ENCODE measurements around the gene ZNF821.
"Not testable (repeated sequence)": the region's sequence is repeated elsewhere in the genome, so short reads cannot be mapped to it uniquely, and the experiment has no call there.

The ZNF821 gene, protein sequence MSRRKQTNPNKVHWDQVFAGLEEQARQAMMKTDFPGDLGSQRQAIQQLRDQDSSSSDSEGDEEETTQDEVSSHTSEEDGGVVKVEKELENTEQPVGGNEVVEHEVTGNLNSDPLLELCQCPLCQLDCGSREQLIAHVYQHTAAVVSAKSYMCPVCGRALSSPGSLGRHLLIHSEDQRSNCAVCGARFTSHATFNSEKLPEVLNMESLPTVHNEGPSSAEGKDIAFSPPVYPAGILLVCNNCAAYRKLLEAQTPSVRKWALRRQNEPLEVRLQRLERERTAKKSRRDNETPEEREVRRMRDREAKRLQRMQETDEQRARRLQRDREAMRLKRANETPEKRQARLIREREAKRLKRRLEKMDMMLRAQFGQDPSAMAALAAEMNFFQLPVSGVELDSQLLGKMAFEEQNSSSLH

DNA sequence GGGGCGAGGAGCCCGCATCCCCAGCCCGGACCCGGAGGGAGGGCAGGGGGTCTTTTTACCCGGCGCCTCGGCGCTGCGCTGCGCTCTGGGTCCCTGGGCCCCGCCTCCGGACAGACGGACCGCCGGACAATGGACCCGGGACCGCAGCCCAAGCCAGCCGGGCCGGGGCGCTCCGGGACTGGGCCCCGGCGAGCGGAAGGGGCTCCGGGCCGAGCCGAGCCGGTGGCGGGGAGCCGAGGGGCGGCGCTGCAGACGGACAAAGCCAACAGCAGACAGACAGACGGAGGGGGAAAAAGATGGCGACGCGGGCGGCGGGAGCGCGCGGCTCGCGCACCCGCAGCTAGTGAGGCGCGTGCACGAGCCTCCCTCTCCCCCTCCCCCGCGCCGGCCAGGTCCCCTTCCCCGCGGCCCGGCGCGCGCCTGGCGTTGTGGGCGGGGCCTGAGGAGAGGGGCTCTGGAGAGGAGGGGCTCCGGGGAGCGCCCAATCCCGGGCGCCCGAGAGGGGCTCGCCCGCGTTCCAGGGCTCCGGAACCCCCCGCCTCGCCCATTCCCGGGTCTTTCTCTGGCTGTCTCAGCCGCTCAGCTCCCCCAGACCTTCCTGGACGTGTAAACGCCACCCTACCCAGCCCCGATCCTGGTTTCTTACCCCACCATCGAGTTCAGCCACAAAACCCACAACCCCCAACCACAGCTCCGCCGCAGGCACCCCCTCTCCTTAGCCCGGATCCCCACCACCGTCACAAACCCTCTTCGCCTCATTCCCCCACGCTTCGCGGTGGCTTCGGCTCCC is at the start of gene ZNF821:
ZNF821 (minus strand) TSS at position 334 of the 790 bp plus-strand sequence. CDS start 4,236 bp downstream, outside the sequence.
- no peak for FAIRE-seq

DNA sequence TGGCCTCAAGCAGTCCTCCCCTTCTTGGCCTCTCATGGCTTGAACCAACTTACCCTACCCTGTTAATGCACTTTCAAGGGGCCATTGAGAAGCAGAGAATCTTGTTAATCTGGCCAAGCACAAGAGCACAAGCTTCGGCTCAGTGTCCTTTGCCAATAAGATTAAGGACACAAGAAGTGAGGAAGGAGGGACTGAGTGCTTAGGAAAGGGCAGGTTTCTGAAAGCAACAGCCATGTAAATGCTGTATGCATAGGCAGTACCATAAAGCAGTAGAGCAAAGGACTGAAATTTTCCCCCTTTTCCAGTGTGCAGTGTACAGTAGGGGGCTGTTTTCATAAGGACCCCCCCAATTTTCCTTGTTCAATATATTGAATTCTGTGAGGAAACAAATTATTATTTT is 49.0 kb upstream of the ZNF821 start:
- no peak for FAIRE-seq

DNA sequence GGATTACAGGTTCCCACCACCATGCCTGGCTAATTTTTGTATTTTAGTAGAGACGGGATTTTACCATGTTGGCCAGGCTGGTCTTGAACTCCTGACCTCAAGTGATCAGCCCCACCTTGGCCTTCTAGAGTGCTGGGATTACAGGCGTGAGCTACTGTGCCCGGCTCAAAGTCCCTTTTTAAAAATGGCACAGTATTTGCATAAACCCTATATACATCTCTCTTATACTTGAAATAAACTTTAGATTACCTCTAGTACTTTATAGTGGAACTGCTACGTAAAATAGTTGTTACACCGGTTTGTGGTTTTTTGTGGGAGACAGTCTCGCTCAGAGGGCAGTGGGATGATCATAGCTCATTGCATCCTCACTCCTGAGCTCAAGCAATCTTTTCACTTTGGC is 47.6 kb upstream of the ZNF821 start:
- no peak for FAIRE-seq

DNA sequence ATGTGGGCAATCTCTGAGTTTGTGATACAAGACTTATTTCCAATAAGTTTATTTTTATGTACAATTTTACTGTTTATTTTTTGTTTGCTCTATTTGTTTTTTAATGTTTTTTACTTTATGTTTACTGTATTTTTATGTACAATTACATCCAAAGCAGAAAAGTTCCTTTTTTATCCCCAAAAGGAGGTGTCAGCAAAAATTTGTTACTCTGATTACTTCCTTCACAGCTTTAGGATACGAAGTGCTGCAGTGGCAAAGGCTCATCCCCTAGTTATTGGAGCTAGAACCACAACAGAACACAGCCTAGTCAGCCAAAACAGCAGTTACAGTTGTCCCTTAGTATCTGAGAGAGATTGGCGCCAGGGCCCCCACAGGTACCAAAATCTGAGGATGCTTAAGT is 47.0 kb upstream of the ZNF821 start:
- no peak for FAIRE-seq

DNA sequence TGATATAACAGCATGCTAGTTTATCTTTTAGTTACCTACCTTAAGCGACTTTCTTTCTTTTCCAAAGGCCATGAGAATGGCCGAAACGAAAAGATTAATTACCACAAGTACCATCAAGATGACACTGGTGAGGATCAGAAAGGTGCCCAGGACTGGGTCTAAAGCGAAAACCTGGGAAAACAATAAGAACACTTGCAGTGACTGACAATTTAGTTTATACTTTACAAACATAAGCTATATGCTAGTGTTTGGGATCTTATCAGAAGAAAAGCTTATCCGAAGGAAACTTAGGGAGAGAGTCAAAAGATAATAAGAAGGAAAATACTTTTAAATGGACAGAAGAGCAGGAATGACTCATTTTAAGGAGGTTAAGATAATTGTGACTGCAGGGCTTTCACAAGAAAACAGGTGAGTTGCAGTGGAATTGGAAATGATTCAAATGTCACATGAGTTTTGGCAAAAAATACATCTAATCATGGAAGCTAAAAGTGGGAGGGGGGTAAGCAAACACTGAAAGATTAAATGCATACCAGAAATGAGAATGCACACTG is 46.1 kb upstream of the ZNF821 start:
- FAIRE-seq, result no peak

DNA sequence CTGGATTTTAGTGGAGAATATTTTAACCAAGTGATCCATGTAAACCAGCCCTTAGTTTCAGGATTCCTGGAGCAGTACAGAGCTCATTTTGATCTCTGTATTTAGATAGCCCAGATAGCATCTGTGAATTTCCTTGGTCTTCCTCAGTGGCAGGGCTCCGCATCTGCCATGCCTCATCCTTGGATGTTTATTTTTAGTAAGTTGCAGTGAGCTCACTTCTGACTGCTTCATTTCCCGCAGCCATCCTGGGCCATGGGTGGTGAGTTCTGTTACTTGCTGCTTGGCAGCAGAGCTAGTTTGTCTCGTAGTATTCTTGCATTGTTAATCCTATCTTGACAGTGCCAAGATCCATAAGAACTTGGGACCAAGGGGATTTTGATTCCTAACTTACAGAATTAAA is 45.1 kb upstream of the ZNF821 start:
- no peak for FAIRE-seq

DNA sequence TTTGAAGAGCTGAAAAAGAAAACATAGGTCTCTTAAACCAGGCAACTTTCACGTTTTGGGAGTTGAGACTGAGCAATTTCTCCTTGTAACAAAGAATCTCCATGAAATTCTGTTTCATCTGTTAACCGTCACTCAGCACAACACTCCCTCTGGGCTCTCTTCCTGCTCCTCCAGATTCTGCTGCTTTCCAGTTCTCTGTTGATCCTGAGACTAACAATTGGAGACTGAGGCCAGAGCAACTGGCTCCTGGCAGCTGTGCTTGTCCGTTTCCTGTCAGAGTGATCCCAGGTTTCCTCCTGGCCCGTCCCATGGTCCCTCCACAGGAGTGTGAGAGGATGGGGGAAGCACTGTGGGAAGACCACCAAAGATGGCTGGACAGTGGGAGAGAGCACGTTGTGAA is 43.8 kb upstream of the ZNF821 start:
- no peak for FAIRE-seq

DNA sequence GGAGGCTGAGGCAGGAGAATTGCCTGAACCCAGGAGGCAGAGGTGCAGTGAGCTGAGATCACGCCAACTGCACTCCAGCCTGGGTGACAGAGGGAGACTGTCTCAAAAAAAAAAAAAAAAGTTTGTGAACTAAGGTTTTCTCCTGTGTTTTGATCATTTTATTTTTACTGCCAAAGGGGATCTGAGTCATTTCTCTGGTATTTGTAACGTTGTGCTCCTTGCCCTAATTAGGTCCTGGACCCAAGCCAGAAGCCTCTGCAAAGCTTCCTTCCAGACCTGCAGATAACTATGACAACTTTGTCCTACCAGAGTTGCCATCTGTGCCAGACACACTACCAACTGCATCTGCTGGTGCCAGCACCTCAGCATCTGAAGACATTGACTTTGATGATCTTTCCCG is 43.4 kb upstream of the ZNF821 start:
- no peak for FAIRE-seq

DNA sequence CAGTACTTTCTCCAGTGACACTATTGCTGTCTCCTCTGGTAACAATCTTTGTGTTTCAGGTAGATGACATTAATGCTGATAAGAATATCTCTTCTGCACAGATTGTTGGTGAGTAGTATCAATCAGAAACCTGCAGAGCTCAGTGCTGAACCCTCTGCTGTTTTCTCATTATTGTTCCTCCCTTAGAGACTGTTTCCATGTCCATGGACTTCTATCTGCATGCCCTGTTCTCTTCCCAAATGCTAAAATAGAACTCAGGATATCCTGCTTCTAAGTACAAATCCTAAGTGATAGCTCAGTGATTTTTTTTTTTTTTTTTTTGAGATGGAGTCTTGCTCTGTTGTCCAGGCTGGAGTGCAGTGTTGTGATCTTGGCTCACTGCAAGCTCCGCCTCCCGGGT is 40.7 kb upstream of the ZNF821 start:
- no peak for FAIRE-seq

DNA sequence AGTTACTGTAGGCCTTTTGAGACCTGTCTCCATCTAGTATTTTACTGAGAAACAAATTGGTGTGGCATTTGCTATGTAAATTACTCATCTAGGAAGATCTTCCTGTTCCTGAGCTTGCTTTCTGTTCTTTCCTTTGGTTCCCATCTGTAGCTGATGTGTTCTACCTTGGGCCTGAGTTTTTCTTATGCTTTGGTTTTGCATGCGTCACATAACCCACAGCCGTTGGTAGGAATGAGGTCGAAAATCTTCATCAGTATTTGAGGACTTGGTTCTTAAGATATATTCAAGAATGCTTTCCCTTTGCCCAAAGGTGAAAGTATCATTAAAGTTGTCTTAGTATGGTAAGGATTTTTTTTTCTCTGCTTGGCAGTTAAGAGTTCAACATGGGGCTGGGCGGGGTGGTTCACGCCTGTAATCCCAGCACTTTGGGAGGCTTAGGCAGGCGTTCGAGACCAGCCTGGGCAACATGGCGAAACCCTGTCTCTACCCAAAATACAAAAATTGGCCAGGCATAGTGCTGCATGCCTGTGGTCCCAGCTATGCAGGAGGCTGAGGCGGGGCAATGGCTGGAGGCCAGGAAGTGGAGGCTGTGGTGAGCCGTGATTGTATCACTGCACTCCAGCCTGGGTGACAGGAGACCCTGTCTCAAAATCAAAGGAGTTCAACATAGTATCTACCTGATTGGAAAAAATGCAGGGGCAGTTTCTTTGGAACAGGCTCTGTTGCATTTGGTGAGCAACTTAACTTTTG is 40.1 kb upstream of the ZNF821 start:
- no peak for FAIRE-seq

DNA sequence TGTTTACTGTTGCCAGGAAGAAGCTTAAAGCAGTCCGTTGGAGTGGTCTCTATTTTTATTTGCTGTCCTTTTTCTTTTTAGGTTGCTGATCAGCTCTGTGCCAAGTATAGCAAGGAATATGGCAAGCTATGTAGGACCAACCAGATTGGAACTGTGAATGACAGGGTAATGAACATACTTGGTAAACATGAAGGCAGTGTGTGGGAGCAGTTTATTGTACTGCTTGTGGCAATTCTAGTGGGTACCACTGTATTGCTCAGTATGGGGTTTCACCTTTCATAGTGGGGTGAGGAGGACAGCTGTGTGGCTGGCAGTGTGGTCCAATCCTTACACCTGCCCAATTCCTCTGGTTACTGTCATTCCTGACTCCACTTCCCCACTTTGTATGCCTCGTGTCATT is 36.7 kb upstream of the ZNF821 start:
- no peak for FAIRE-seq

DNA sequence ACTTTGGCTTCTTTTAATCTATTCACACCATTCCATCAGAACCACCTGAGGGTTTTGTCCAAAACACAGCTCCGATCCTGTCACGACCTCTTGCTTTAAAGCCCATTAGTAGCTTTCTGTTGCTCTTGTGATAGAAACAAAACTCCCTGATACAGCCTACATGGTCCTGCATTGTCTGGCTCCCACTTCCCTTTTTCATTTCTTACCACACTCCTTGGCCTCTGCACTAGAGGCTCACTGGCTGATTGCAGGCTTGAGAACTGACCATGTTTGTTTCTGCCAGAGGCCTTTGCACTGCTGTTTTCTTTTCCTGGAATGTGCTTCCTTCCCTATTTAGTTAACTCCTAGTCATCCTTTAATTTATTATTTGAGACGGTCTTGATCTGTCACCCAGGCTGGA is 35.1 kb upstream of the ZNF821 start:
- no peak for FAIRE-seq

DNA sequence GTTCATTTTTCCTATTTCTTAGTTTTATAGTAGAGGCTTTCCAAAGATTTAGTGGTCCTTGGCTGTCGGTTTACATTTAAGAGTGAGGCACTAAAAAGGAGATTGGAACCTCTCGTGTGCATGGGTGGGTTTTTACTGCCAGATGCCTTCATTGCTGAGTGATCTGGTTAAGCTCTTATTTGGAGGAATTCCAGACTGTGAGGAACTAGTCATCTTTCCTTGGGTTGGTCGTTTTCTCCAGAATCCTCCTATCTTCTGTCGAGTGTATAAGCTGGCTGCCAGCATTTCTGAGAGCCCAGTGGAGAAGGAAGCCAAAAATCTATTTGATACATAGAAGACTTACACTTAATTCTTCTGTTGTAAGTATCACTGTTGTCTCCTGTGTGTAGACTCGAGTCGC is 33.9 kb upstream of the ZNF821 start:
- FAIRE-seq, result no peak

DNA sequence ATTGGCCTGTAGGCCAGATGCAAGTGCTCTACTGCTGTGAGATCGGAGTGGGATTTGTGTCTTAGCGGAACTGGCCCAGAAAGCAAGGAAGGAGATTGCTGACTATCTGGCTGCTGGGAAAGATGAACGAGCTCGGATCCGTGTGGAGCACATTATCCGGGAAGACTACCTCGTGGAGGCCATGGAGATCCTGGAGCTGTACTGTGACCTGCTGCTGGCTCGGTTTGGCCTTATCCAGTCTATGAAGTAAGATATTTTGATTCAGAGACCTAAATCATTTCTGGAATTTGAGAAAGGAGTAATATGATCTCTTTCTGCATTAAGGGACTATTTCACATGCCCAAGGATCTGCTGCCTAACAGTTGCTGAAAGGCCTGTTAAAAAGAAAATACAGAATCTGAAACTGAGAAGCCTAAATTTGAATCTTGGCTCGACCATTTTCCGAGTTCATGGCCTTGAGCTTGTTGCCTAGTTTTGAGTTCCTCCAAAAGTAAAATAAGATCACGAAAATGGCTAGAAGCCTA is 32.5 kb upstream of the ZNF821 start:
- no peak for FAIRE-seq

DNA sequence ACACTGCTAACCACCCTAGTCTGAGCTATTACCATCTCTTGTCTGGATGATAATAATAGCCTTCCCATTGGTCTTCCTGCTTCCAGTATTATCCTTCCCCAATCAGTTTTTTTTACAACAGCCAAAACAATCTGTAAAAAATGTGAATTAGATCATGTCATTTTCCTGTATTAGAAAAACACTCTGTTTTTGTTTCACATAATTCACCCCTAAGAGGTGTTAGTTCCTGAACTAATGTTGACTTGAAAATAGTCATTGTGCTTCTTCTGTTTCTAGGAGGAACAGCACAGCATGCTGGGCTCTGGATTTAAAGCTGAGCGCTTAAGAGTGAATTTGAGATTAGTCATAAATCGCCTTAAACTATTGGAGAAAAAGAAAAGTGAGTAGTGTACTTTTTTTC is 31.4 kb upstream of the ZNF821 start:
- no peak for FAIRE-seq

DNA sequence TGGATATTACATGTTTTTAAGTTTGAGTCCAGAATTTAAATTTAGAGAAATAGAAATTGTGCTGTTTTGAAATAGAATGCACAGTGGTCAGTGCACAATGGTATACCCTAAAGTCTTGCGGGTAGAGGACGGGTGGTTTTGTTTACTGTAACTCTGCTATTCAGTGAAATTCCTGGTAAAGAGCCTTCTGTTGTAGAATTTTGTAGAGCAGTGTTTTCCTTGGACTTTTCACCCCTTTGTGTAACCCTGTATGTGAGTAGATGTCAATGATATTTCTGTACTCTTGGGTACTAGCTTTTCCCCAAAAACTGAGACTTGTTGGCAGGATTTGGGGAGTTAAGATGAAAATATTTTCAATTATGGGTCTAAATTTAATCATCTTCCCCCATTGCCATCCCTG is 30.8 kb upstream of the ZNF821 start:
- no peak for FAIRE-seq

DNA sequence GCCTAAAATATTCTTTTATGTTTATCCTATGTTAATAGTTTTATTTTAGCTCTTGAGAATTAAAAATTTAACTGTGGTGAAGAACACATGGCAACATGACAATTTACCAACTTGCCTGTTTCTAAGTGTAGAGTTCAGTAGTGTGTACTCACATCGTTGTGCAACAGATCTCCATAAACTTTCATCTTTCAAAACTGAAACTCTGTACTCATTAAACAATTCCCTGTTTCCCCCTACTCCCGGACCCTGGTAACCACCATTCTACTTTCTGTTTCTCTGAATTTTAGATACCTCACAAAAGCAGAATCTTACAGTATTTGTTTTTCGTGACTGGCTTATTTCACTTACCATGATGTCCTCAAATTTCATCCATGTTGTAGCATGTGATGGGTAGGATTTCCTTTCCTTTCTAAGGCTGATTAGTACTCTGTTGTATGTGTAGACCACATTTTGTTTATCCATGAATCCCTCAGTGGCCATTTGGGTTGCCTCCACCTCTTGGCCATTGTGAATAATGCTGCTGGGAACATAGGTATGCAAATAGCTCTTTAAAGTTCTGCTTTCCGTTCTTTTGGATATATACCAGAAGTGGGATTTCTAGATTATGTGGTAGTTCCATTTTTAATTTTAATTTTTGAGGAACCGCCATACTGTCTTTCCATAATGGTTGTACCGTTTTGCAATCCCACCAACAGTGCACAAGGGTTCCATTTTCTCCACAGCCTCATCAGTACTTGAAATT is 28.7 kb upstream of the ZNF821 start:
- FAIRE-seq, result no peak

DNA sequence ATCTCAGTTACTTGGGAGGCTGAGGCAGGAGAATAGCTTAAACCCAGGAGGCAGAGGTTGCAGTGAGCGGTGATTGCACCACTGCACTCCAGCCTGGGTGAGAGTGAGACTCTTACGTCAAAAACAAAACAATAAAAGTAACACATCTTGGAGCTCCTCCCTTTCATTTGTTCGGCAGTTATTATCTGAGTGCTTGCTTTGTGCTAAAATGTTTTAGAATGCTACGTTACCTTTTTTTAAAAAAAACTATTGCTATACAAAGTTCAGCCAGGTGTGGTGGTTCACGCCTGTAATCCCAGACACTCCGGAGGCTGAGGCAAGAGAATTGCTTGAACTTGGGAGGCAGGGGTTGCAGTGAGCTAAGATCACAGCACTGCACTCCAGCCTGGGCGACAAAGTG is 27.1 kb upstream of the ZNF821 start:
- FAIRE-seq, result no peak

DNA sequence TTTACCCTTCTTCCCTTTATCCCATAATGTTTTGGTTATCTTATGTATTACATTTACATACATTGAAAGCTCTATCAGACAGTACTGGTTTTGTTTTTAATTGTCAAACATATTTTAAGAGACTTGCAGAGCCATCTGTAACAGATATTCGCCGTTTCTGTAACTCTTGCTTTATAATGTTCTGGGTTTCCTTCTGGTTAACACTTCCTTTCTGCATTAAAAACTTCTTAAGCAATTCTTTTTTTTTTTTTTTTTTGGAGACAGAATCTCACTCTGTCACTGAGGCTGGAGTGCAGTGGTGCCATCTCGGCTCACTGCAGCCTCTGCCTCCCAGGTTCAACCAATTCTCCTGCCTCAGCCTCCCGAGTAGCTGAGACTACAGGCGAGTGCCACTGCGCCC is 21.8 kb upstream of the ZNF821 start:
- not testable (repeated sequence) for FAIRE-seq

DNA sequence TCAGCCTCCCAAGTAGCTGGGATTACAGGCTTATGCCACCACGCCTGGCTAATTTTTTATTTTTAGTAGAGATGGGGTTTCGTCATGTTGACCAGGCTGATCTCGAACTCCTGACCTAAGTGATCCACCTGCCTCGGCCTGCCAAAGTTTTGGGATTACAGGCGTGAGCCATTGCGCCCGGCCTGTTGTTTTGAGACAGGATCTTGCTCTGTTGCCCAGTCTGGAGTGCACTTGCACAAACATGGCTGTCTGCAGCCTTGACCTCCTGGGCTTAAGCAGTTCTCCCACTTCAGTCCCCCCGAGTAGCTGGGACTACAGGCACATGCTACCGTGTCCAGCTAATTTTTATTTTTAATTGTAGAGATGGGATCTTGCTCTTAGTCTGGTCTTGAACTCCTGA is 20.3 kb upstream of the ZNF821 start:
- no peak for FAIRE-seq

DNA sequence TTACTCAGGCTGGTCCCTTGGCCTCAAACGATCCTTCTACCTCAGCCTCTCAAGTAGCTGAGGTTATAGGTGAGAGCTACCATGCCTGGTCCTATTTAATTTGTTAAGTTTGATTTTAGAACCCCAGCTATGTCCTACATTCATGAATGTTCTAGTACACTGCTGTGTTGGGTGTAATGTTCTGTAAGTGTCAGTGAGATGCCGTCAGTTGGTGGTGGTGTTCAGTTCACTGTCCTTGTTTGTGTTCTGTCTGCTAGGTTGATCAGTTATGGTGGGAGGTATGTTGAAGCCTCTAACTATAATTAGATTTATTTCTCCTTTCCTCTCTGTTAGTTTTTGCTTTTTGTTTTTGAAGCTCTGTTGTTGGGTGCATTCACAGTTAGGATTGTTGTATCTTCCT is 19.6 kb upstream of the ZNF821 start:
- FAIRE-seq, result no peak

Data from endometrium (tissue), 2 donors.